Right kidney (tissue), 1 donor: ENCODE data around the gene AMDHD2.

Experiments
- DNase-seq: peaks from one replicate; pipeline ENCODE4 v3.0.0-alpha.2; 2016

The AMDHD2 gene

GRCh38 chr16:2516391-2517240 is 3.6 kb upstream of the AMDHD2 start:
- no peak for DNase-seq

- DNase-seq = no peak
Observed at GRCh38 chr16:2517954-2518605, 2.1 kb upstream of the AMDHD2 start.

GRCh38 chr16:2518823-2519710 is 1.1 kb upstream of the AMDHD2 start:
- DNase-seq = no peak

- no peak for DNase-seq
Observed at GRCh38 chr16:2519711-2520080, 475 bp upstream of the AMDHD2 start.

- peak; percentile 23 for DNase-seq
Observed at GRCh38 chr16:2520784-2521531, 787 bp downstream of the AMDHD2 start.

- DNase-seq = no peak
Observed at GRCh38 chr16:2523801-2524231, 3.6 kb downstream of the AMDHD2 start.

- no peak for DNase-seq
Observed at GRCh38 chr16:2524339-2524938, 4.3 kb downstream of the AMDHD2 start.

GRCh38 chr16:2526135-2526534 is 6.0 kb downstream of the AMDHD2 start:
- no peak for DNase-seq

- DNase-seq = no peak
Observed at GRCh38 chr16:2527071-2527783, 7.1 kb downstream of the AMDHD2 start.

GRCh38 chr16:2527784-2528100 is 7.6 kb downstream of the AMDHD2 start:
- no peak for DNase-seq

GRCh38 chr16:2528161-2529060 is 8.2 kb downstream of the AMDHD2 start:
- no peak for DNase-seq

- no peak for DNase-seq
Observed at GRCh38 chr16:2529061-2529931, 9.1 kb downstream of the AMDHD2 start.

GRCh38 chr16:2529961-2530628 is 9.9 kb downstream of the AMDHD2 start:
- DNase-seq = no peak

GRCh38 chr16:2530629-2531318 is 10.6 kb downstream of the AMDHD2 start:
- DNase-seq = no peak

- DNase-seq = no peak
Observed at GRCh38 chr16:2531371-2531695, 11.2 kb downstream of the AMDHD2 start, which contains the start of gene CEMP1. Gene CEMP1, minus strand, starts transcription at chr16:2531408. Its CDS starts 335 bp downstream, at chr16:2531073.

- DNase-seq = peak; percentile 88
Observed at GRCh38 chr16:2531696-2532493, 11.7 kb downstream of the AMDHD2 start.
